Measurements from ENCODE around the gene PCSK2. TPM values are rescaled to one million over a fixed set of nuclear protein-coding genes. Genes with fewer than 3 reads are reported as not detected.

The PCSK2 gene
- polyA plus RNA-seq, 3 donors, result not detected

DNA sequence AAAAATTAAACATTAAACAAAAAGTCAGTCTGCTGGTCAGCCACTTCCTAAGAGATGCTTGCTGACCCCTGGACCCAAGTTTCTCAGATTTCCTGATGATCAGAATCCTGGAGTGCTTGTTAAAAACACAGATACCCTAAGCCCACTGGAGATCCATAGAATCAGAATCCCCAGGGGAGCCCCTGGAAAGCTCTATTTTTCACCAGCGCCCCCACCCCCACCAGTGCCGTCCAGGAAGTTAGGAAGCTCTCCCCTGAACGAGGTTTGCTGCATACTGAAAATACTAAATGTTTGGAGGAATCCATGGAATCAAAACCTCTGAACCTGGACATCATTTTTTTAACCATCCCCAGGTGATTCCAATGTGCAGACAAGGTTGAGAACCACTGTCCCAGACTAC, 235.1 kb downstream of the PCSK2 start:
- intact Hi-C loops (cut with micrococcal nuclease), result no loop called here
- Histone ChIP-seq H3K9ac (ENCODE audit: insufficient read depth, low read length, poor library complexity, severe bottlenecking) (no peak overlapping the region), H3K9me3 (replicated peaks in 1 of 2; ENCODE audit: control insufficient read depth in 1 of 2, insufficient read depth in 1 of 2, low read length in 2 of 2) (no peaks in the 10 kb centered on the region), H3K27ac (ENCODE audit: low read depth in 1 of 2, low read length in 2 of 2) (no peak overlapping the region), H3K4me2 (replicated peaks; ENCODE audit: extremely low read depth, low read length, poor library complexity, severe bottlenecking) (no peak overlapping the region), H3K4me1 (ENCODE audit: control insufficient read depth in 1 of 2, insufficient read depth in 2 of 2, low read length in 2 of 2) (no peaks in the 10 kb centered on the region), H3K4me3 (replicated peaks in 1 of 3; ENCODE audit: low read depth in 2 of 3, low read length in 3 of 3) (no peak overlapping the region), H2AFZ (ENCODE audit: insufficient read depth, low read depth, low read length, poor library complexity, severe bottlenecking) (no peak overlapping the region), H3K27me3 (ENCODE audit: control insufficient read depth in 2 of 2, insufficient read depth in 2 of 2, low read length in 2 of 2) (no peaks in the 10 kb centered on the region), H3K36me3 (replicated peaks in 1 of 2; ENCODE audit: control insufficient read depth in 1 of 2, insufficient read depth in 2 of 2, low read length in 2 of 2) (no peaks in the 10 kb centered on the region), H4K20me1 (ENCODE audit: insufficient read depth, low read length) (no peaks in the 10 kb centered on the region), H3K79me2 (ENCODE audit: insufficient read depth, low read length) (no peaks in the 10 kb centered on the region)
- no peak for DNase-seq
- TF ChIP-seq, protein P1, sequence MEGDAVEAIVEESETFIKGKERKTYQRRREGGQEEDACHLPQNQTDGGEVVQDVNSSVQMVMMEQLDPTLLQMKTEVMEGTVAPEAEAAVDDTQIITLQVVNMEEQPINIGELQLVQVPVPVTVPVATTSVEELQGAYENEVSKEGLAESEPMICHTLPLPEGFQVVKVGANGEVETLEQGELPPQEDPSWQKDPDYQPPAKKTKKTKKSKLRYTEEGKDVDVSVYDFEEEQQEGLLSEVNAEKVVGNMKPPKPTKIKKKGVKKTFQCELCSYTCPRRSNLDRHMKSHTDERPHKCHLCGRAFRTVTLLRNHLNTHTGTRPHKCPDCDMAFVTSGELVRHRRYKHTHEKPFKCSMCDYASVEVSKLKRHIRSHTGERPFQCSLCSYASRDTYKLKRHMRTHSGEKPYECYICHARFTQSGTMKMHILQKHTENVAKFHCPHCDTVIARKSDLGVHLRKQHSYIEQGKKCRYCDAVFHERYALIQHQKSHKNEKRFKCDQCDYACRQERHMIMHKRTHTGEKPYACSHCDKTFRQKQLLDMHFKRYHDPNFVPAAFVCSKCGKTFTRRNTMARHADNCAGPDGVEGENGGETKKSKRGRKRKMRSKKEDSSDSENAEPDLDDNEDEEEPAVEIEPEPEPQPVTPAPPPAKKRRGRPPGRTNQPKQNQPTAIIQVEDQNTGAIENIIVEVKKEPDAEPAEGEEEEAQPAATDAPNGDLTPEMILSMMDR (IDR thresholded peaks at IDR 0.05), result no peak
- Mint-ChIP-seq H3K4me1 (no peaks in the 10 kb centered on the region), H3K27ac (no peak overlapping the region), H3K36me3 (no peaks in the 10 kb centered on the region), H3K27me3 (ENCODE audit: low read depth in 3 of 3) (peaks cover 2 to 11% (median 3%) of the 10 kb centered on the region in 3 donors), H3K4me3 (no peak overlapping the region), H3K9me3 (peaks cover 2 to 8% (median 5%) of the 10 kb centered on the region in 7 donors)
- 67% methylated on average over 1 of the region's 3 CpGs for WGBS (ENCODE audit: insufficient coverage)

DNA sequence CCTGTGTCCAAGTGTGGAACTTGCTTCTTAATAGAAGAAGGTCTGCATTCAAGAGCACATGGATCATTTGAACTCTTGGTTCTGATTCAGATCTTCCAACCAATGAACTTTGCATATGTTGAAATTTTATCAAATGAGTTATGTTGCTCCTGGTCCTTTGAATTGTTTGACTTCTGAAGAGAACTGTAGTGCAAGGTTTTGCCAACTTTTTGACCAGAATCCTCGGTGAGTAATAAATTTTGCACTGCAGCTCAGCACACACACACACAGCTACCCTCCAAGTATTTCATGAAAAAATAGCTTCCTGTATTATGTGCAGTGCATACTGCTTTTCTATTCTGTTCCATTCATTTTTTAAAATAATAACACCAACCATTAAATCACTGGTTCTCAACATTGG, 236.9 kb downstream of the PCSK2 start:
- Mint-ChIP-seq H3K27me3 (ENCODE audit: low read depth in 3 of 3) (peaks cover 2 to 7% (median 3%) of the 10 kb centered on the region in 3 donors), H3K4me3 (no peak overlapping the region), H3K27ac (no peak overlapping the region), H3K4me1 (no peaks in the 10 kb centered on the region), H3K9me3 (peaks cover 3 to 9% (median 5%) of the 10 kb centered on the region in 7 donors), H3K36me3 (no peaks in the 10 kb centered on the region)
- H3K4me3 ChIP-seq (replicated peaks in 1 of 3; ENCODE audit: low read depth in 2 of 3, low read length in 3 of 3), result no peak overlapping the region
- TF ChIP-seq, protein P1 (IDR thresholded peaks at IDR 0.05), result no peak
- H3K4me2 ChIP-seq (replicated peaks; ENCODE audit: extremely low read depth, low read length, poor library complexity, severe bottlenecking), result no peak overlapping the region
- H2AFZ ChIP-seq (ENCODE audit: insufficient read depth, low read depth, low read length, poor library complexity, severe bottlenecking), result no peak overlapping the region
- no peak overlapping the region for H3K27ac ChIP-seq (ENCODE audit: low read depth in 1 of 2, low read length in 2 of 2)
- intact Hi-C loops (cut with micrococcal nuclease), result no loop called here
- WGBS (ENCODE audit: insufficient coverage), result no CpG with 5 or more reads among the region's 1 CpG
- H3K36me3 ChIP-seq (replicated peaks in 1 of 2; ENCODE audit: control insufficient read depth in 1 of 2, insufficient read depth in 2 of 2, low read length in 2 of 2), result no peaks in the 10 kb centered on the region
- no peak for DNase-seq
- H3K9ac ChIP-seq (ENCODE audit: insufficient read depth, low read length, poor library complexity, severe bottlenecking), result no peak overlapping the region
- H3K27me3 ChIP-seq (ENCODE audit: control insufficient read depth in 2 of 2, insufficient read depth in 2 of 2, low read length in 2 of 2), result no peaks in the 10 kb centered on the region
- H3K79me2 ChIP-seq (ENCODE audit: insufficient read depth, low read length), result no peaks in the 10 kb centered on the region
- no peaks in the 10 kb centered on the region for H4K20me1 ChIP-seq (ENCODE audit: insufficient read depth, low read length)
- H3K4me1 ChIP-seq (ENCODE audit: control insufficient read depth in 1 of 2, insufficient read depth in 2 of 2, low read length in 2 of 2), result no peaks in the 10 kb centered on the region
- H3K9me3 ChIP-seq (replicated peaks in 1 of 2; ENCODE audit: control insufficient read depth in 1 of 2, insufficient read depth in 1 of 2, low read length in 2 of 2), result no peaks in the 10 kb centered on the region

Data from CD14-positive monocyte (primary cell).